Epithelial cell of esophagus (primary cell): ENCODE data around the gene CDH22.

Experiments
- DNase-seq: peaks from one replicate; pipeline ENCODE4 v3.0.0; 2010; ENCODE audit warnings: low read depth
- H3K4me3 ChIP-seq: 2 replicates; pipeline ENCODE4 v1.5.1; 2011; ENCODE audit warnings: mild to moderate bottlenecking, low read length, control low read depth
- CTCF ChIP-seq: IDR thresholded peaks from 2 replicates; pipeline ENCODE4 v1.5.1; 2011; ENCODE audit warnings: low read depth, mild to moderate bottlenecking, low read length, control low read depth, inconsistent platforms; ENCODE audit not compliant: insufficient read depth; ENCODE audit errors: missing control alignments

CDH22 gene

GRCh38 chr20:46285740-46286139 lies 22.6 kb downstream of the CDH22 start:
- no peak overlapping the region for H3K4me3 ChIP-seq
- no peak for TF ChIP-seq CTCF
- DNase-seq, result no peak

DNA sequence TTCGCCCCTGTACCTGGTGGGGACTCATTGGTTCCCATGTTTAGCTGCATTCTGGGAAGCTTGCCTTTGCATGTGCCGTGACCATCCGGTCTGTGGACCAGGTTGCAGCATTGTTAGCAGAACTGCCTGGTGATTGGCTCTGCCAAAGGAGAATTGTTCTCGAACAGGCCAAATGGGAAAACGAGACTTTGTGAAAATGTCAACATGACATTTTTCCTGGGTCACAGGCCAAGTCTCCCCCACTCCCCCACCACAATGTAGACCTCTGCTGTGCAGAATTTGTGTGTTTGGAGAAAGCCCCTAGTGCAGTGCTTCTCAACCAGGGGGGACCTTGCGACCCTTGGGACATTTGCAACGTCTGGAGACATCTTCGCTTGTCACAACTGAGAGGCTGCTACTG lies 23.2 kb downstream of the CDH22 start:
- TF ChIP-seq CTCF, result no peak
- no peak for DNase-seq
- H3K4me3 ChIP-seq, result no peak overlapping the region

GRCh38 chr20:46284040-46284427 lies 24.3 kb downstream of the CDH22 start:
- no peak for TF ChIP-seq CTCF
- H3K4me3 ChIP-seq, result no peak overlapping the region
- DNase-seq, result no peak

DNA sequence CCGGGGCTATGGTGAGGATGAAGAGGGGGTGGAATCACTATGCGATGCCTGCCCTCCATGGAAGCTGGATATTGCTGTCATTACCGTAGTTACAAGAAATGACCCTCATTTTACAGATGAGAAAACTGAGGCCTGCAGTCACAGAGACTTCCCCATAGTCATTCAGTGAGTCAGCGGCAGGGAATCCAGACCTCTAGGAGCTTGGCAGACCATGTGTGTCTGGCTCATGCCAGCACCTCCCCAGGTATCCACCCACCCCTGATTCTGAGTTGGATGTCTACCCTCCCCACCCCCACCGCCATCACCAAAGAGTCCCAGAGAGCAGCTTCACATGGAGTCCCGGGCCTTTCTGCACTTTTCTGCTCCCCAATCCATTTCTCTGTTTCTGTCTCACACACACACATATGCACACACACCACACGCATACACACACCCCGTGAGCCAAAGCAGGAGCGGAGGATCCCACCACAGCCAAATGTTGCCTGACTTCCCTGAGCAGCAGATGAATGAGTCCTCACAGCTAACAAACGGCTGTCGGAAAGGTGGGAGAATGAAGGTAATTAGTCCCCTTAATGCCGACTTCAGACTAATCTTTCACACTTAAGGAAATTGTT lies 24.8 kb downstream of the CDH22 start:
- peak; percentile 57 for DNase-seq
- TF ChIP-seq CTCF, result no peak
- H3K4me3 ChIP-seq, result no peak overlapping the region

- no peak for DNase-seq
- TF ChIP-seq CTCF, result no peak
- no peak overlapping the region for H3K4me3 ChIP-seq
Observed at GRCh38 chr20:46282669-46283068, 25.6 kb downstream of the CDH22 start.

DNA sequence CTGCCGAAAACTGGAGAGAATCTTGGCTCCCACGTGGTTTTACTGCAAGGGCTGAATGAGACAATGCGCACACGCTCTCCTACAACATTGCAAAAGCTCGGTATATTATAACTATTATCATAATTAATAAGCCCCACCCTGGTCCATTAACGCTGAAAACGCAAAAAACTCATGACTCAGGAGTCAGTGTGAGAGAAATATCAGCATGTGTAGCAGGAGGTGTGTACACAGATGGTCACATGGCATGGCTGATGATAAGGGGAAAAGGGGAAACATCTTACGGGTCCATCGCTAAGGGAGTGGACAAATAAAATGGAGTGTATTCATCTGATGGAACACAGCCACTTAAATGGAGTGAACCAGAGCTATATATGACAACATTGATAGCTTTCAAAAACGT lies 29.2 kb downstream of the CDH22 start:
- TF ChIP-seq CTCF, result no peak
- DNase-seq, result no peak

GRCh38 chr20:46277602-46278001 lies 30.7 kb downstream of the CDH22 start:
- no peak for TF ChIP-seq CTCF
- H3K4me3 ChIP-seq, result no peak overlapping the region
- DNase-seq, result no peak

More for the DNA sequence above, 29.2 kb downstream of the CDH22 start:
- no peak overlapping the region for H3K4me3 ChIP-seq
